Ovary (tissue), 3 donors: ENCODE results near the gene UGT1A7.

ENCODE experiments used
- EP300 ChIP-seq: sonication (generic); formaldehyde crosslinking; IDR thresholded peaks from one replicate; pipeline ENCODE4 v1.6.1; 2017; ENCODE audit warnings: antibody characterized with exemption
- TF ChIP-seq, protein P1 (sequence below), 3 donors: fragments of 450-650 bp in 2 of 3; fragments of 200-600 bp in 1 of 3; IDR thresholded peaks; one replicate each; pipeline versions ENCODE4 v1.5.1 to v1.8.0; 2016 to 2022; ENCODE audit warnings: antibody characterized with exemption in 3 of 3, mild to moderate bottlenecking in 1 of 3
- donor health status: DM: no; HTN: no; CAD: no.

DNA sequence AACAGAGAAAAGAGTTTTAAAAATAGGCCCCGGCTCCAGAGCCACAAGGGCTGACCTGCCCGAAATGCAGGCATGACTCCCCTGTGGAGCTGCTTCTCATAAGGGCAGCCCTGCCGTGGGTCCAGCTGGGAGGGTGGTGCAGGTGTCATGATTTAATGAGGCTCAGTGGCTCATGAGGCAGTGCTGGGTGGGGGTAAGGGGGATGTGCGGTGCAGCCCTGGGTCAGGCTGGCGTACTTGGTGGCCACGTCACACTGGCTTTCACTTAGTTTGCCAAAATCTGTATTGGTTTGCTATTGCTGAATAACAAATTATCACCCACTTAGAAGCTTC is 139.0 kb downstream of the UGT1A7 start:
- TF ChIP-seq, protein P1, sequence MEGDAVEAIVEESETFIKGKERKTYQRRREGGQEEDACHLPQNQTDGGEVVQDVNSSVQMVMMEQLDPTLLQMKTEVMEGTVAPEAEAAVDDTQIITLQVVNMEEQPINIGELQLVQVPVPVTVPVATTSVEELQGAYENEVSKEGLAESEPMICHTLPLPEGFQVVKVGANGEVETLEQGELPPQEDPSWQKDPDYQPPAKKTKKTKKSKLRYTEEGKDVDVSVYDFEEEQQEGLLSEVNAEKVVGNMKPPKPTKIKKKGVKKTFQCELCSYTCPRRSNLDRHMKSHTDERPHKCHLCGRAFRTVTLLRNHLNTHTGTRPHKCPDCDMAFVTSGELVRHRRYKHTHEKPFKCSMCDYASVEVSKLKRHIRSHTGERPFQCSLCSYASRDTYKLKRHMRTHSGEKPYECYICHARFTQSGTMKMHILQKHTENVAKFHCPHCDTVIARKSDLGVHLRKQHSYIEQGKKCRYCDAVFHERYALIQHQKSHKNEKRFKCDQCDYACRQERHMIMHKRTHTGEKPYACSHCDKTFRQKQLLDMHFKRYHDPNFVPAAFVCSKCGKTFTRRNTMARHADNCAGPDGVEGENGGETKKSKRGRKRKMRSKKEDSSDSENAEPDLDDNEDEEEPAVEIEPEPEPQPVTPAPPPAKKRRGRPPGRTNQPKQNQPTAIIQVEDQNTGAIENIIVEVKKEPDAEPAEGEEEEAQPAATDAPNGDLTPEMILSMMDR (IDR thresholded peaks at IDR 0.05) = no peak
- no peak for TF ChIP-seq EP300
